Neural progenitor cell (in vitro differentiated cells): ENCODE results near the gene MEIOSIN. TPM values are rescaled to one million over a fixed set of nuclear protein-coding genes. Genes with fewer than 3 reads are reported as not detected.

Experiments used
- DNase-seq: peaks from one replicate; pipeline ENCODE4 v3.0.0-alpha.2; 2016; ENCODE audit warnings: low spot score
- H2AFZ ChIP-seq: fragments of 200-600 bp; sonication (generic); replicated peaks from 2 replicates; pipeline ENCODE4 v1.6.1; 2016; ENCODE audit warnings: antibody characterized with exemption
- H3F3A ChIP-seq: fragments of 200-600 bp; sonication (generic); 2 replicates; pipeline ENCODE4 v1.6.1; 2016; ENCODE audit warnings: antibody characterized with exemption, low read depth
- H3K27ac ChIP-seq: fragments of 200-600 bp; sonication (generic); 2 replicates; pipeline ENCODE4 v1.5.1; 2016; ENCODE audit warnings: mild to moderate bottlenecking
- H3K27me3 ChIP-seq: fragments of 200-600 bp; sonication (generic); 2 replicates; pipeline ENCODE4 v1.6.1; 2016; ENCODE audit warnings: mild to moderate bottlenecking, moderate library complexity
- H3K36me3 ChIP-seq: fragments of 200-600 bp; sonication (generic); 2 replicates; pipeline ENCODE4 v1.5.1; 2016
- H3K4me1 ChIP-seq: fragments of 200-600 bp; sonication (generic); 2 replicates; pipeline ENCODE4 v1.6.1; 2016; ENCODE audit warnings: mixed run types
- H3K4me2 ChIP-seq: fragments of 200-600 bp; sonication (generic); 2 replicates; pipeline ENCODE4 v1.6.1; 2016
- H3K4me3 ChIP-seq: fragments of 200-600 bp; sonication (generic); 2 replicates; pipeline ENCODE4 v1.5.1; 2016
- H3K79me2 ChIP-seq: fragments of 200-600 bp; sonication (generic); 2 replicates; pipeline ENCODE4 v1.6.1; 2016; ENCODE audit warnings: low read depth
- H3K9ac ChIP-seq: fragments of 200-600 bp; sonication (generic); 2 replicates; pipeline ENCODE4 v1.6.1; 2016
- H3K9me3 ChIP-seq: fragments of 200-600 bp; sonication (generic); 2 replicates; pipeline ENCODE4 v1.5.1; 2016; ENCODE audit warnings: low read depth
- H4K20me1 ChIP-seq: fragments of 200-600 bp; sonication (generic); 2 replicates; pipeline ENCODE4 v1.6.1; 2016; ENCODE audit warnings: low read depth
- H3K27ac Mint-ChIP-seq: 3 replicates; pipeline ENCODE4 v1.8.0; 2021; ENCODE audit warnings: mixed read lengths
- H3K27me3 Mint-ChIP-seq: 2 replicates; pipeline ENCODE4 v1.8.0; 2022; ENCODE audit warnings: low read depth, mild to moderate bottlenecking, inconsistent platforms, moderate library complexity, mixed read lengths; ENCODE audit not compliant: insufficient read depth
- H3K36me3 Mint-ChIP-seq: 3 replicates; pipeline ENCODE4 v1.8.0; 2021; ENCODE audit warnings: mixed read lengths
- H3K4me1 Mint-ChIP-seq: 3 replicates; pipeline ENCODE4 v1.8.0; 2021; ENCODE audit warnings: mixed read lengths
- H3K4me3 Mint-ChIP-seq: 3 replicates; pipeline ENCODE4 v1.8.0; 2021; ENCODE audit warnings: mild to moderate bottlenecking, moderate library complexity, mixed read lengths
- H3K9me3 Mint-ChIP-seq: 3 replicates; pipeline ENCODE4 v1.8.0; 2020; ENCODE audit warnings: mixed read lengths
- EZH2 ChIP-seq: fragments of 200-600 bp; sonication (generic); IDR thresholded peaks from 2 replicates; pipeline ENCODE4 v1.6.1; 2017; ENCODE audit warnings: antibody characterized with exemption, mild to moderate bottlenecking, moderate library complexity
- EZH2phosphoT487 ChIP-seq: fragments of 200-600 bp; sonication (generic); IDR thresholded peaks from 2 replicates; pipeline ENCODE4 v1.6.1; 2017; ENCODE audit warnings: antibody characterized with exemption
- total RNA-seq: library from RNA; depleted of rRNA; stranded (reverse); fragments of >200 nt; gene quantifications from 2 replicates; pipeline ENCODE4 v1.2.3, GENCODE V29; 2015; ENCODE audit warnings: low replicate concordance
- TF ChIP-seq, protein P1 (sequence below): fragments of 200-600 bp; sonication (generic); IDR thresholded peaks from 2 replicates; pipeline ENCODE4 v1.5.1; 2017; ENCODE audit warnings: antibody characterized with exemption, mild to moderate bottlenecking

Gene MEIOSIN
- total RNA-seq, 1 donor from 2014 or later = not detected

DNA sequence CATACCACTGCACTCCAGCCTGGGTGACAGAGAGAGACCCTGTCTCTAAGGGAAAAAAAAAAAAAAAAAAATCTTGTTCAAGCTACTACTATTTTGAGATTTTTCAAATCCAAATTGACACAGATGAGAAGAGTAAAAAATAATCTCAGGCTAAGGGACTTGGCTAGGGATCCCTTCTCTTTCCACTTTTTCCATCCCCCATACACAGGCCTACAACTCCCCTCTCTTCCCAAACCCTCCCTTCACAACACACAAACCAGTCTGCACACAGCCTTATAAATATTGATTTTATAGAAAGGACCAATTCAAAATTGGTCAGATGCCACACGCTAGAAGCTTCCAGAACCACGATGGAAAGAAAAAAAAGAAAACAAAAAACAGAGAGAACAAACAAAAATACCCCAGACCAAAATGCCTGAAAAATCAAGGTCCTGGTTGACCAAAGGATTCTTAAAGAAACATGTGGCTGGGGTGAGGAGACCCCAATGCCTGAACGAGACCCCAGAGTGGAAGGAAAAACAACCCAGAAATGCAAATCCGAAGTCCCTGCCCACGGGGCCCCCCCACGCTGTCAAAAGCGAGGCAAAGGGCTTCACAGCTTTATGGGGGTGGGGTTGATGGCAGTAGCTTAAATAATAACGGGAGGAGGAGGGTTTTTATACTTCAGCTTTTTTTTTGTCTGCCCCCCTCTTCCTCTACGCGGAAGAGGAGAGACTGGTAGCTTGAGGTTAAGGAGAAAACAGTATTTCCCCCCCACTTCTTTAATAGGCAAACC, 22.7 kb upstream of the MEIOSIN start:
- H3K27me3 ChIP-seq = no peaks in the 10 kb centered on the region
- Mint-ChIP-seq H3K27ac (peak overlapping the region; percentile 70), H3K4me1 (peaks cover 23% of the 10 kb centered on the region), H3K36me3 (peaks cover 10% of the 10 kb centered on the region), H3K9me3 (no peaks in the 10 kb centered on the region), H3K27me3 (peaks cover 2% of the 10 kb centered on the region), H3K4me3 (peak overlapping the region; percentile 10)
- no peaks in the 10 kb centered on the region for H3K9me3 ChIP-seq
- no peak overlapping the region for H3K4me3 ChIP-seq
- H2AFZ ChIP-seq = no peak overlapping the region
- peaks cover 14% of the 10 kb centered on the region for H3F3A ChIP-seq
- TF ChIP-seq, protein P1, sequence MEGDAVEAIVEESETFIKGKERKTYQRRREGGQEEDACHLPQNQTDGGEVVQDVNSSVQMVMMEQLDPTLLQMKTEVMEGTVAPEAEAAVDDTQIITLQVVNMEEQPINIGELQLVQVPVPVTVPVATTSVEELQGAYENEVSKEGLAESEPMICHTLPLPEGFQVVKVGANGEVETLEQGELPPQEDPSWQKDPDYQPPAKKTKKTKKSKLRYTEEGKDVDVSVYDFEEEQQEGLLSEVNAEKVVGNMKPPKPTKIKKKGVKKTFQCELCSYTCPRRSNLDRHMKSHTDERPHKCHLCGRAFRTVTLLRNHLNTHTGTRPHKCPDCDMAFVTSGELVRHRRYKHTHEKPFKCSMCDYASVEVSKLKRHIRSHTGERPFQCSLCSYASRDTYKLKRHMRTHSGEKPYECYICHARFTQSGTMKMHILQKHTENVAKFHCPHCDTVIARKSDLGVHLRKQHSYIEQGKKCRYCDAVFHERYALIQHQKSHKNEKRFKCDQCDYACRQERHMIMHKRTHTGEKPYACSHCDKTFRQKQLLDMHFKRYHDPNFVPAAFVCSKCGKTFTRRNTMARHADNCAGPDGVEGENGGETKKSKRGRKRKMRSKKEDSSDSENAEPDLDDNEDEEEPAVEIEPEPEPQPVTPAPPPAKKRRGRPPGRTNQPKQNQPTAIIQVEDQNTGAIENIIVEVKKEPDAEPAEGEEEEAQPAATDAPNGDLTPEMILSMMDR = no peak
- TF ChIP-seq EZH2phosphoT487 (no peak), EZH2 (no peak)
- no peak overlapping the region for H3K27ac ChIP-seq
- no peaks in the 10 kb centered on the region for H3K36me3 ChIP-seq
- no peak overlapping the region for H3K4me2 ChIP-seq
- no peak for DNase-seq
- no peaks in the 10 kb centered on the region for H3K4me1 ChIP-seq
- peaks cover 7% of the 10 kb centered on the region for H4K20me1 ChIP-seq
- peaks cover 44% of the 10 kb centered on the region for H3K79me2 ChIP-seq
- no peak overlapping the region for H3K9ac ChIP-seq

DNA sequence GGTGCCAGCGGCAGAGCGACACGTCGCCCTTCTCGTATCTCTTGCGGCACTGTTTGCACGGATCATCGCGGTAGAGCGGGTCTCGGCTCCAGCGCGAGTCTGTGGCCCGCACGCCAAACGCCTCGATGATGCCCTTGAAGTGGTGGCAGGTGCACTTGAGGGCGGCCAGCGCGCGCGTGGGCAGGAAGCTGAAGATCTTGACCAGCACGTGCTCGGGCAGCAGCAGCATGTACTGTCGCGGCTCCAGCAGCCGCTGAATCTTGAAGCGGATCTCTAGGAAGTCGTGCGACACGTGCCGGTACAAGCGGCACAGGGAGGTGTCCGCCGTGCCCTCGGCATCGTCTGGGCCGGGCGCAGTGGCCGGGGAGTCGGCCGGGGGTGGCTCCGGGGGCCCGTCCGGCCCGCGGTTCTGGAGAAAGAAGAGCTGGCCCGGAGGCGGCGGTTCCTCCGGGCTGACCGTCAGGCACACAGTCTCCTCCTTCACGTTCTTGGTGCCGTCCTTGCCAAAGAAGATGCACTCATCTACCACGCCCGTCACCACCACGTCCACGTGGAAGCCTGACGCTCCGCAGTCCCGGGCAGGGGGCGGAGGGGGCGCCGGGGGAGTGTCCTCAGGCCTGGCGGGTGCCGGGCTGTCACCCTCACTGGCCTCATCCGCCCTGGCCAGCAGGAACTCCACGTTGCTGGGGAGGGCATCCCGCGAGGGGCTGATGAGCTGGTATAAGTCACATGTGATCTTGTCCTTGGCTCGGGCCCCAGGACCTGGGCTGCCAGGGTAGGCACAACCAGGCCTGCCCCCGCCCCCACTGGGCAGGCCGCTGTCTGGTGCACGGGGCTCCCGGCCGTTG, 21.2 kb upstream of the MEIOSIN start:
- Histone ChIP-seq H3F3A (peaks cover 13% of the 10 kb centered on the region), H3K4me1 (no peaks in the 10 kb centered on the region), H3K27ac (no peak overlapping the region), H3K36me3 (no peaks in the 10 kb centered on the region), H3K4me2 (no peak overlapping the region), H3K4me3 (no peak overlapping the region), H4K20me1 (peaks cover 7% of the 10 kb centered on the region), H3K9me3 (no peaks in the 10 kb centered on the region), H3K79me2 (peaks cover 59% of the 10 kb centered on the region), H3K9ac (no peak overlapping the region), H2AFZ (no peak overlapping the region), H3K27me3 (no peaks in the 10 kb centered on the region)
- peaks cover 29% of the 10 kb centered on the region for H3K4me1 Mint-ChIP-seq
- H3K27ac Mint-ChIP-seq = no peak overlapping the region
- no peak for TF ChIP-seq EZH2phosphoT487
- TF ChIP-seq, protein P1 = no peak
- TF ChIP-seq EZH2 = no peak
- peak overlapping the region; percentile 15 for H3K4me3 Mint-ChIP-seq
- peaks cover 7% of the 10 kb centered on the region for H3K27me3 Mint-ChIP-seq
- H3K9me3 Mint-ChIP-seq = no peaks in the 10 kb centered on the region
- DNase-seq = no peak
- H3K36me3 Mint-ChIP-seq = peaks cover 10% of the 10 kb centered on the region

DNA sequence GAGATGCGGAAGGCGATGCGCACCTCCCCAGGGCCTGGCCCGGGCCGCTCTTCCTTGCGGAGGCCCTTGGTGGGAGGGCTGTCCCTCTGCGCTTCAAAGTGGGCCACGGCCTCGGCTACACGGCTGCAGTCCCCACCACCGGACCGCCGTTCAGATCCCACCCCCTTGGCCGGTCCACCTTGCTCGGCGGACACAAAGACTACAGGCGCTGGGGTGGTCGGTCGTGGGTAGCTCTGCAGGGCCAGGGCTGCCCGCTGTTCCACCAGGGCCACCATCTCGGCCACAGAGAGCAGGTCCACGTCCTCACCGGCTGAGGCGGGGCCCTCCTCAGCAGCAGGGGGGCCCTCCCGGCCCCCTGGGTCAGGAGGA, 20.6 kb upstream of the MEIOSIN start:
- peaks cover 12% of the 10 kb centered on the region for H3K27me3 Mint-ChIP-seq
- no peak overlapping the region for H3K4me2 ChIP-seq
- peaks cover 60% of the 10 kb centered on the region for H3K79me2 ChIP-seq
- peaks cover 8% of the 10 kb centered on the region for H3F3A ChIP-seq
- no peak for TF ChIP-seq EZH2phosphoT487
- no peak for TF ChIP-seq EZH2
- TF ChIP-seq, protein P1 = no peak
- H3K27me3 ChIP-seq = no peaks in the 10 kb centered on the region
- no peaks in the 10 kb centered on the region for H3K36me3 ChIP-seq
- H3K27ac Mint-ChIP-seq = no peak overlapping the region
- H3K4me3 Mint-ChIP-seq = no peak overlapping the region
- H3K27ac ChIP-seq = no peak overlapping the region
- H3K9me3 Mint-ChIP-seq = no peaks in the 10 kb centered on the region
- H3K4me1 Mint-ChIP-seq = peaks cover 31% of the 10 kb centered on the region
- H2AFZ ChIP-seq = no peak overlapping the region
- no peaks in the 10 kb centered on the region for H3K4me1 ChIP-seq
- peaks cover 10% of the 10 kb centered on the region for H3K36me3 Mint-ChIP-seq
- H3K9me3 ChIP-seq = no peaks in the 10 kb centered on the region
- peaks cover 7% of the 10 kb centered on the region for H4K20me1 ChIP-seq
- no peak overlapping the region for H3K4me3 ChIP-seq
- H3K9ac ChIP-seq = no peak overlapping the region
- no peak for DNase-seq
